Colonic mucosa (tissue), 4 donors: ENCODE data around the gene GAS6. TPM values are rescaled to one million over a fixed set of nuclear protein-coding genes. Genes with fewer than 3 reads are reported as not detected.

Source experiments
- DNase-seq: peaks from one replicate; pipeline ENCODE4 v3.0.0-alpha.2; 2020
- H3K27ac ChIP-seq: fragments of 200-600 bp; one replicate; pipeline ENCODE4 v1.8.0; 2021
- H3K27me3 ChIP-seq: fragments of 200-600 bp; one replicate; pipeline ENCODE4 v1.8.0; 2021
- H3K36me3 ChIP-seq: fragments of 200-600 bp; one replicate; pipeline ENCODE4 v1.8.0; 2021
- H3K4me1 ChIP-seq: fragments of 200-600 bp; one replicate; pipeline ENCODE4 v1.8.0; 2021; ENCODE audit warnings: mild to moderate bottlenecking
- H3K4me3 ChIP-seq: fragments of 200-600 bp; one replicate; pipeline ENCODE4 v1.8.0; 2021
- H3K9ac ChIP-seq, 2 donors: one replicate each; pipeline ENCODE4 v1.7.0; 2013; ENCODE audit warnings: control low read depth in 2 of 2, low read depth in 2 of 2, low read length in 2 of 2
- H3K9me3 ChIP-seq: fragments of 200-600 bp; one replicate; pipeline ENCODE4 v1.8.0; 2021
- CTCF ChIP-seq: fragments of 200-600 bp; IDR thresholded peaks from one replicate; pipeline ENCODE4 v1.8.0; 2022; ENCODE audit warnings: antibody characterized with exemption, mild to moderate bottlenecking
- intact Hi-C: fragments of 100-400 bp; cut with DNase I; formaldehyde crosslinking; loops from one replicate; pipeline ENCODE4 v1.14.1; 2022
- total RNA-seq, 2 donors: library from RNA; stranded (reverse); fragmentation: NEBNext Ultra II Directional in 1 of 2; extraction: Animal tissue kit (Norgen Biotek cat#: 25700) in 1 of 2; gene quantifications; one replicate each; pipeline ENCODE4 v1.2.1, GENCODE V29; 2021
- donor health status: healthy.
- donor health status: DM: no; HTN: no; CAD: no.
- donor health status: DM: no; HTN: no; CAD: no.

GAS6 gene
- total RNA-seq, 2 donors from 2014 or later, result 118 to 121 TPM

GRCh38 chr13:113855012-113855921 lies 8.6 kb downstream of the GAS6 start:
- Histone ChIP-seq H3K27me3 (no peaks in the 10 kb centered on the region), H3K4me1 (peaks cover 58% of the 10 kb centered on the region), H3K4me3 (no peak overlapping the region), H3K9ac (peak overlapping the region in 1 of 2 donors; percentile 72), H3K36me3 (no peaks in the 10 kb centered on the region), H3K27ac (peak overlapping the region; percentile 61), H3K9me3 (no peaks in the 10 kb centered on the region)
- peak; percentile 74 for DNase-seq
- intact Hi-C loops, result no loop called here
- no peak for TF ChIP-seq CTCF

GRCh38 chr13:113854238-113855011 lies 9.5 kb downstream of the GAS6 start:
- Histone ChIP-seq H3K27ac (peak overlapping the region; percentile 61), H3K4me3 (no peak overlapping the region), H3K9ac (peak overlapping the region in 1 of 2 donors; percentile 72), H3K4me1 (peaks cover 52% of the 10 kb centered on the region), H3K36me3 (no peaks in the 10 kb centered on the region), H3K9me3 (no peaks in the 10 kb centered on the region), H3K27me3 (no peaks in the 10 kb centered on the region)
- DNase-seq, result peak; percentile 51
- intact Hi-C loops, result no loop called here
- no peak for TF ChIP-seq CTCF

- peak overlapping the region in 1 of 2 donors; percentile 72 for H3K9ac ChIP-seq
- H3K36me3 ChIP-seq, result no peaks in the 10 kb centered on the region
- peak; percentile 20 for DNase-seq
- no peak for TF ChIP-seq CTCF
- H3K4me1 ChIP-seq, result peaks cover 59% of the 10 kb centered on the region
- no peaks in the 10 kb centered on the region for H3K9me3 ChIP-seq
- intact Hi-C loops, result no loop called here
- no peak overlapping the region for H3K4me3 ChIP-seq
- H3K27me3 ChIP-seq, result no peaks in the 10 kb centered on the region
- H3K27ac ChIP-seq, result no peak overlapping the region
Observed at GRCh38 chr13:113853518-113854237, 10.2 kb downstream of the GAS6 start.

GRCh38 chr13:113852536-113853517 lies 11.0 kb downstream of the GAS6 start:
- no peak for TF ChIP-seq CTCF
- H3K9me3 ChIP-seq, result no peaks in the 10 kb centered on the region
- no peaks in the 10 kb centered on the region for H3K36me3 ChIP-seq
- intact Hi-C loops, result no loop called here
- no peaks in the 10 kb centered on the region for H3K27me3 ChIP-seq
- H3K9ac ChIP-seq, result no peak overlapping the region
- no peak overlapping the region for H3K4me3 ChIP-seq
- H3K4me1 ChIP-seq, result peaks cover 57% of the 10 kb centered on the region
- peak; percentile 20 for DNase-seq
- no peak overlapping the region for H3K27ac ChIP-seq
